Fibroblast of the aortic adventitia (primary cell): ENCODE measurements around the gene RAB43. TPM values are rescaled to one million over a fixed set of nuclear protein-coding genes. Genes with fewer than 3 reads are reported as not detected.

Experiments
- DNase-seq: peaks from one replicate; pipeline ENCODE4 v3.0.0-alpha.2; 2010; ENCODE audit warnings: low read depth
- H3K4me3 ChIP-seq: 2 replicates; pipeline ENCODE4 v1.5.1; 2011; ENCODE audit warnings: low read depth, mild to moderate bottlenecking, control low read depth, low read length, moderate library complexity
- CTCF ChIP-seq: IDR thresholded peaks from 2 replicates; pipeline ENCODE4 v1.5.1; 2011; ENCODE audit warnings: mild to moderate bottlenecking, low read length, control low read depth, inconsistent platforms; ENCODE audit not compliant: insufficient read depth
- total RNA-seq: library from RNA; depleted of rRNA; stranded (reverse); fragments of >200 nt; gene quantifications from 2 replicates; pipeline ENCODE4 v1.2.3, GENCODE V29; 2012; ENCODE audit warnings: low replicate concordance

The RAB43 gene
- total RNA-seq, 1 donor, result 5.1 TPM

- TF ChIP-seq CTCF, result no peak
- DNase-seq, result no peak
- H3K4me3 ChIP-seq, result no peak overlapping the region
Observed at GRCh38 chr3:129063091-129063640, 58.4 kb downstream of the RAB43 start.

DNA sequence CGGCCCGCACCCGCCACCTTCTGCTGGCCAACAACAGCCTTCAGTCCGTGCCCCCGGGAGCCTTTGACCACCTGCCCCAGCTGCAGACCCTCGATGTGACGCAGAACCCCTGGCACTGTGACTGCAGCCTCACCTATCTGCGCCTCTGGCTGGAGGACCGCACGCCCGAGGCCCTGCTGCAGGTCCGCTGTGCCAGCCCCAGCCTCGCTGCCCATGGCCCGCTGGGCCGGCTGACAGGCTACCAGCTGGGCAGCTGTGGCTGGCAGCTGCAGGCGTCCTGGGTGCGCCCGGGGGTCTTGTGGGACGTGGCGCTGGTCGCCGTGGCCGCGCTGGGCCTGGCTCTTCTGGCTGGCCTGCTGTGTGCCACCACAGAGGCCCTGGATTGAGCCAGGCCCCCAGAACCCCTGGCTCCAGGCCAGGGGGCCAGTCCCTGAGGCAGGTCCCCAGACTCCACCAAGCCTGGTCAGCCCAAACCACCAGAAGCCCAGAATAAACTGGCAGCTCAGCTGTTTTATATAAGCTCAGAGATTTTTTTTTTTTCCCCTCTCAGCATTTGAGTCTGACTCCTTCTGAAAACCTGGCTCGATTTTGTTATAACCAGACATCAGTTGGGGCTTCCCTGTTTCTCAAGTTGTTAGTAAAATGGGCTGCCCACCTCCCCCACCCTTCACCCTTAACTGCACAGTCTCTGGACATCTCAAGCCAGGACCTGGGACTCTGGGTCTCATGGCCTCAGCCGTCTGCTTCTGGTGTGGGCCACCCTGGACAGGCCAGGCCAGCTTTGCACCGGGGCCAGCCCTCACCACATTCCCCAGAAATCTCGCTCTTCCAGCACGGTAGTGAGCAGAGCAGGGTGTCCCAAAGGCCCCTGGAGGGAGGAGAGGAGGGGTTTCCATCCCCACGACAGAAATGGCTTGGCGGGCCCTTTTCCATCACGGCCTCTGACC is 59.4 kb downstream of the RAB43 start:
- no peak overlapping the region for H3K4me3 ChIP-seq
- no peak for TF ChIP-seq CTCF
- DNase-seq, result no peak

DNA sequence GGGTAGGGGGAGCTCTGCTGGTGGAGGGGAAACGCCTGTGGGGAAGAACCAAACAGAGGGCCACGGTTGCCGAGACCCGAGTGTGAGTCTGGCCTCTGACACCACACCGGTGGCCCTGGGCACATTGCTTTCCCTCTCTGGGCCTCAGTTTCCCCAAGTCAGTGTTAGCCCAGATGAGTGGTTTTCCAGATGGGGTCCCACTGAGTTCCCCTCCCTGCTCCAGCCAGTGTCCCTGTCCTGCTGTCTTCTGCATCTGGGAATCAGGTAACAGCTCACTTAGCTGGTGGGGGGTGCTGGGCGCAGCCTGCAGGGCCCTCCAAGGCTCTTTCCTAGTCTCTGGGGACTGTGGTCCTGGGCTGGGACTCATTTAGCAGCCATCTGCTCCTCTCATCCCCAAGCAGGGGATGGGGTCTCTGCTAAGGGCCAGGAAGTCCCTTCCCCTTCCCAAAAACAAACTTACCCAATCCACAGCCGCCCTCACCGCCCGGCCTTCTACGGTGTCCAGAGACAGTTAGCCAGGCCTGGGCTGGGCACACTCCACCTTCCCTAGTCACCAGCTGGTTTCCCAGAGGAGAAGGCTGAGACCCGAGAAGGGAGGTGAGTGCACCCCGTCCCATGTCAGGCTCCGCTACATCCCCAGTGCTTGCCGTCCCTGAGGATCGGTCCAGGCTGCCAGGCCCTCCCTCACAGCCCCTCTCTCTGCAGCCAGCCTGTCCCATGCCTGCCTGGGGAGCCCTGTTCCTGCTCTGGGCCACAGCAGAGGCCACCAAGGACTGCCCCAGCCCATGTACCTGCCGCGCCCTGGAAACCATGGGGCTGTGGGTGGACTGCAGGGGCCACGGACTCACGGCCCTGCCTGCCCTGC is 60.3 kb downstream of the RAB43 start:
- no peak for TF ChIP-seq CTCF
- H3K4me3 ChIP-seq, result no peak overlapping the region
- no peak for DNase-seq

DNA sequence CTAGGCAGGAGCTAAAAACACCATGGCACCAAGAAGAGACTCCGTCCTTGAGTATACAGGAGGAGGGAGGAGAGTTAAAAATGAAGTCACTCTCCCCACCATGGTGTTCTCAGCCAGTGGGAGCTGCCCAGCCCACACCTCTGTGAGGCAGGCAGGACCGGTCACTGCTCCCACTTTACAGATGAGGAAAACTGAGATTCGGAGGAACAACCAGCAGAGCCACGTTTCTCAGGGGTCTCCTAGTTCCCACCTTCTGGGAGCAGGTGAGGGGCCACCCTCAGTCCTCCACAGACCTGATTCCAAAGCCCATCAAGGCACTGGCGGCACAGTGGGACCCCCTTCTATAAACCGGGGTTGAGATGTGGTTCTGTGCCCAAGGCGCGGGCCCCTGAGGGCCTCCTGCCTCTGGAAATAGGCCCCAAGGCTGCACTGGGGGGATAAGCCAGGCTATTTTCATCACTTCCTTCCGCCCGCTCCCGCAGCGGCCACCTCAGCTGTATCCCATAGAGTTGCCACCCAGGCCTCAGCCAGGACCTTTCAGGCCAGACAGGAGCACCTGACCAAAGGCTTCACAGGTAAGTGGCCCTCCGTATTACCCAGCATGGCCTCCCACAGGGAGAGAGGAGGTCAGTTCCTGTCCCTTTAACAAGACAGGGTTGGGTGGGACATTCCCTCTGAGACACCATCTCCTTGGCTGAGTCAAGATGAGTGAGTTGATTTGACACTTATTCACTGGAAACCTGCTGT is 61.2 kb downstream of the RAB43 start, which contains the start of gene GP9:
GP9 (plus strand) TSS at position 504 of the 747 bp plus-strand sequence. CDS start 961 bp downstream, outside the sequence.
- H3K4me3 ChIP-seq, result no peak within 1 kb of the TSS
- no peak for DNase-seq
- no peak for TF ChIP-seq CTCF

DNA sequence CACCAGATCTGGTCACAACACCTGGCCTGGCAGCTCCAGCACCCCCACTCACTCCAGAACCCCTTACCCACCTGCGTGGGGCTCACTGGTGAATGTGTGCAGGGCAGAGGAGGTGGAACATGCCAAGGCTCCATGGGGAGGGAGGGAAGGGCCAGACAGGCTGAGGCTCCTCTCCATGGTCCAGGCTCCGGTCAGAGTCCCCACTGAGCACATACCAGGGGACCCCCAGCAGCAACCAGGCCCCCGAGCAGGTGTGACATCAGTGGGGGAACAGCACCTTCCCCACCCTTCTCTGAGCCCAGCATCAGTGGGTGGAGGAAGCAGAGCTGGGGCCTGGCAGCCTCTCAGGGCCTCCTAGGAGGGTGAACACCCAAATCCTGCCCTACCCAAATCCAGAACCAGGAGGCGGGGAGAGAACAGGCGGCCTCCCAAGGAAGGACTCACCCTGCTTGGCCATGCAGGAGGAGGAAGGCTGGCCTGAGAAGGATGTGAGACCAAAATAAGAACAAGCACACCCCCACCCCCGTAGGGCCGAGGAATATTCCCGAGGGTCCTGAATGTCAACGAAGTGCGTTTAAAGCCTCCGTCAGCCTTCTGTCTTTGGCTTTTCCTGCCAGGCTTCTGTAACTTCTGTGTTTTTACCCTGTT is 62.2 kb downstream of the RAB43 start:
- no peak for DNase-seq
- no peak overlapping the region for H3K4me3 ChIP-seq
- TF ChIP-seq CTCF, result no peak
